Prostate gland (tissue), 2 donors: ENCODE measurements around the gene NDN. TPM values are rescaled to one million over a fixed set of nuclear protein-coding genes. Genes with fewer than 3 reads are reported as not detected.
A peak's percentile ranks its signal among the peaks of the same experiment; 100 is the strongest.

Experiments used
- DNase-seq: peaks from one replicate; pipeline ENCODE4 v3.0.0-alpha.2; 2019; ENCODE audit warnings: low spot score
- H3K27ac ChIP-seq, 2 donors: fragments of 200-600 bp; sonication (generic); 2 replicates each; pipeline ENCODE4 v1.5.1; 2017 to 2019
- H3K27me3 ChIP-seq: fragments of 200-600 bp; sonication (generic); replicated peaks from 2 replicates; pipeline ENCODE4 v1.5.1; 2019; ENCODE audit not compliant: insufficient read depth
- H3K36me3 ChIP-seq, 2 donors: fragments of 200-600 bp; sonication (generic); 1 replicate in 1 of 2; 2 replicates in 1 of 2; pipeline versions ENCODE4 v1.5.1 to v1.8.1; 2017 to 2019
- H3K4me1 ChIP-seq: fragments of 200-600 bp; sonication (generic); replicated peaks from 2 replicates; pipeline ENCODE4 v1.5.1; 2019
- H3K4me3 ChIP-seq, 2 donors: fragments of 200-600 bp; sonication (generic); 2 replicates each; pipeline ENCODE4 v1.5.1; 2017 to 2019
- H3K9me3 ChIP-seq: fragments of 200-600 bp; sonication (generic); 2 replicates; pipeline ENCODE4 v1.5.1; 2017
- POLR2A ChIP-seq: fragments of 450-650 bp; IDR thresholded peaks from one replicate; pipeline ENCODE4 v1.6.1; 2016; ENCODE audit warnings: antibody characterized with exemption, mild to moderate bottlenecking
- POLR2AphosphoS5 ChIP-seq: sonication (generic); formaldehyde crosslinking; IDR thresholded peaks from one replicate; pipeline ENCODE4 v1.6.1; 2017; ENCODE audit warnings: antibody characterized with exemption
- WGBS: methylation state at CpG from one replicate; pipeline ENCODE4 v1.1.5; 2018; 5-methylcytosine and 5-hydroxymethylcytosine counted together
- intact Hi-C: fragments of 100-400 bp; cut with DNase I; formaldehyde crosslinking; loops from one replicate; pipeline ENCODE4 v1.14.2; 2022
- total RNA-seq, 2 donors: library from RNA; depleted of rRNA; stranded (reverse); fragments of >200 nt; gene quantifications; one replicate each; pipeline ENCODE4 v1.1.0, GENCODE V29; 2016
- TF ChIP-seq, protein P1 (sequence below), 4 experiments: fragments of 200-600 bp in 2 of 4; fragments of 450-650 bp in 2 of 4; sonication (generic) in 2 of 4; IDR thresholded peaks; 1 replicate in 3 of 4; 2 replicates in 1 of 4; pipeline ENCODE4 v1.5.1; 2016 to 2019; ENCODE audit warnings: antibody characterized with exemption in 4 of 4, mild to moderate bottlenecking in 2 of 4, moderate library complexity in 2 of 4

Gene NDN
- total RNA-seq, 2 donors from 2014 or later, result 46.9 to 121 TPM

DNA sequence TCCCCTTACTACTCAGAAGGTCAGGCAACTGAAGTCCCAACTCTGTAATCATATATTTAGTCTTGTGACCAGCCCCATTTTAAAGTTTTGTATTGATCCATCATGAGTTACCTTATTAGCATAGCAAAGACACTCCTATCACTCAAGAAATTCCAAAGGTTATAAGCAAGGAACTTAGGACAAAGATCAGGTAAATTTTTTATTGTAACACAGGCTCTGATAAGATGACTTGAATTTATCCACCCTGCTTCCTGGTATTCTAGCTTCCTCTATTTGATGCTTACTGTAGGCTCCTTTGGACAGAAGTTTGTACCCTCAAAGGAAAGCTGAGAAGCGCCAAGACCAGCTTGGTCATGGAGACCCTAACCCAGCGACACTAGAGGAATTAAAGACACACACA lies 8.2 kb upstream of the NDN start:
- 74% methylated on average over 2 of the region's 2 CpGs for WGBS
- TF ChIP-seq, protein P1, sequence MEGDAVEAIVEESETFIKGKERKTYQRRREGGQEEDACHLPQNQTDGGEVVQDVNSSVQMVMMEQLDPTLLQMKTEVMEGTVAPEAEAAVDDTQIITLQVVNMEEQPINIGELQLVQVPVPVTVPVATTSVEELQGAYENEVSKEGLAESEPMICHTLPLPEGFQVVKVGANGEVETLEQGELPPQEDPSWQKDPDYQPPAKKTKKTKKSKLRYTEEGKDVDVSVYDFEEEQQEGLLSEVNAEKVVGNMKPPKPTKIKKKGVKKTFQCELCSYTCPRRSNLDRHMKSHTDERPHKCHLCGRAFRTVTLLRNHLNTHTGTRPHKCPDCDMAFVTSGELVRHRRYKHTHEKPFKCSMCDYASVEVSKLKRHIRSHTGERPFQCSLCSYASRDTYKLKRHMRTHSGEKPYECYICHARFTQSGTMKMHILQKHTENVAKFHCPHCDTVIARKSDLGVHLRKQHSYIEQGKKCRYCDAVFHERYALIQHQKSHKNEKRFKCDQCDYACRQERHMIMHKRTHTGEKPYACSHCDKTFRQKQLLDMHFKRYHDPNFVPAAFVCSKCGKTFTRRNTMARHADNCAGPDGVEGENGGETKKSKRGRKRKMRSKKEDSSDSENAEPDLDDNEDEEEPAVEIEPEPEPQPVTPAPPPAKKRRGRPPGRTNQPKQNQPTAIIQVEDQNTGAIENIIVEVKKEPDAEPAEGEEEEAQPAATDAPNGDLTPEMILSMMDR (IDR thresholded peaks at IDR 0.05), result no peak
- TF ChIP-seq POLR2AphosphoS5, result no peak
- no peaks in the 10 kb centered on the region for H3K36me3 ChIP-seq

DNA sequence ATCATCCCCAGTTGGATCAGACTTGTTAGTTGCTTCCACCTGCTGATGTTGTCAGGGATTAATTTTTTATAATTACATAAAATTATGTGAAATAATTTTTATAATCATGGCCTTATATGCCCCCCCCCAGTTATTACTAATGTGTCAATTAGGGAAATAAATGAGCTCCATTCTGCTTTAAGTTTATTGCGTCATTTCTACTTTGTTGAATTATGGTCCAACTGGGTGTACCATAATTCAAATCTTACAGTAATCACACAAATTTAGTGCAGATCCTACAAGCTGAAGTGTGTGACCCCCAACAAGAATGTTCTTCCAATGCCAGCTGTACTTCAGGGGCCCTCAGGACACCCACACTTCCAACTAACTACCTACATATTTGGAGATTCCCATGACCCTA lies 7.5 kb upstream of the NDN start:
- Histone ChIP-seq H3K27ac (no peak overlapping the region), H3K27me3 (no peaks in the 10 kb centered on the region), H3K4me1 (no peaks in the 10 kb centered on the region), H3K4me3 (no peak overlapping the region), H3K9me3 (no peaks in the 10 kb centered on the region), H3K36me3 (no peaks in the 10 kb centered on the region)
- WGBS, result 100% methylated on average over 1 of the region's 1 CpG
- TF ChIP-seq POLR2AphosphoS5 (no peak), POLR2A (no peak)
- TF ChIP-seq, protein P1 (IDR thresholded peaks at IDR 0.05), result no peak
- no peak for DNase-seq
- intact Hi-C loops, result no loop called here

More for the DNA sequence above, 8.2 kb upstream of the NDN start:
- H3K4me1 ChIP-seq, result no peaks in the 10 kb centered on the region
- H3K9me3 ChIP-seq, result no peaks in the 10 kb centered on the region
- H3K27me3 ChIP-seq, result no peaks in the 10 kb centered on the region
- no peak overlapping the region for H3K27ac ChIP-seq
- no peak for DNase-seq
- no peak overlapping the region for H3K4me3 ChIP-seq
- intact Hi-C loops, result no loop called here

GRCh38 chr15:23690450-23690852 lies 3.3 kb upstream of the NDN start:
- intact Hi-C loops, result no loop called here
- Histone ChIP-seq H3K27ac (peak overlapping the region; percentile 36 to 48), H3K9me3 (no peaks in the 10 kb centered on the region), H3K36me3 (no peaks in the 10 kb centered on the region), H3K4me3 (no peak overlapping the region), H3K4me1 (no peaks in the 10 kb centered on the region), H3K27me3 (no peaks in the 10 kb centered on the region)
- peak; percentile 61 for DNase-seq
- peak; percentile 46 for TF ChIP-seq POLR2AphosphoS5
- TF ChIP-seq, protein P1 (IDR thresholded peaks at IDR 0.05), result no peak
- WGBS, result 36% methylated on average over 5 of the region's 5 CpGs

DNA sequence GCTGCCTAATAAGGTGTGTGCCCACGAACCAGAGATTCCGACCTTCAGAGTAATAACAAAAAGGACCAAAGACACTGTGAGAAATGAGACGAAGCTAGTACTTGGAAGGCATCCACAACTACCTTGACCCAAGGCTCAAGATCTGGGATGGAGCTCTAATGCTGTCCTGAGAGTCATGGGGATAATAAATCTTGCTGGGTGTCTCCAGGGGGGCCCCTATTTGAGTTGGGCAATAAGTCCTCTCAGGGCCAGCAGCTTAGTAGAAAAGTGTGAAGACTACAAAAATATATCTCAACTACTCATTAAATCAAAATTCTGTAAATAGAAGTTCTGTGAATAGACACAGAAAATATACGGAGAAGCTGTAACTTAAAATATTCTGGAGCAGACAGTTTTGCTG lies 2.9 kb upstream of the NDN start:
- intact Hi-C loops, result no loop called here
- H3K4me1 ChIP-seq, result no peaks in the 10 kb centered on the region
- no peak overlapping the region for H3K4me3 ChIP-seq
- H3K27ac ChIP-seq, result peak overlapping the region; percentile 40 to 48
- no peak for DNase-seq
- no peak for TF ChIP-seq POLR2A
- TF ChIP-seq, protein P1 (IDR thresholded peaks at IDR 0.05), result no peak
- TF ChIP-seq POLR2AphosphoS5, result no peak
- H3K9me3 ChIP-seq, result no peaks in the 10 kb centered on the region
- no peaks in the 10 kb centered on the region for H3K36me3 ChIP-seq
- H3K27me3 ChIP-seq, result no peaks in the 10 kb centered on the region
- WGBS, result 32% methylated on average over 4 of the region's 4 CpGs

- Histone ChIP-seq H3K27me3 (no peaks in the 10 kb centered on the region), H3K4me1 (no peaks in the 10 kb centered on the region), H3K9me3 (no peaks in the 10 kb centered on the region), H3K27ac (peak overlapping the region in 1 of 2 donors; percentile 26), H3K4me3 (peak overlapping the region; percentile 45 to 51), H3K36me3 (no peaks in the 10 kb centered on the region)
- TF ChIP-seq, protein P1 (IDR thresholded peaks at IDR 0.05), result no peak
- TF ChIP-seq POLR2A (no peak), POLR2AphosphoS5 (no peak)
- intact Hi-C loops, result no loop called here
- no peak for DNase-seq
- 32% methylated on average over 47 of the region's 57 CpGs for WGBS
Observed at GRCh38 chr15:23686466-23687142, 501 bp downstream of the NDN start.
